RCC 7860 (cell line): ENCODE measurements around the gene ELFN1.

Experiments
- DNase-seq: peaks from one replicate; pipeline ENCODE4 v3.0.0-alpha.2; 2015; ENCODE audit warnings: low spot score
- FAIRE-seq: peaks from 2 replicates; lab custom pipeline; 2012; peaks lifted over from hg19 to GRCh38; lab: Jason Lieb, UNC

ELFN1 gene

GRCh38 chr7:1693419-1693990, 23.4 kb downstream of the ELFN1 start:
- FAIRE-seq (no peak), DNase-seq (no peak)

GRCh38 chr7:1693991-1694524, 24.0 kb downstream of the ELFN1 start:
- no peak for FAIRE-seq
- no peak for DNase-seq

- FAIRE-seq (no peak), DNase-seq (no peak)
Observed at GRCh38 chr7:1694611-1695511, 24.8 kb downstream of the ELFN1 start.

- FAIRE-seq (no peak), DNase-seq (no peak)
Observed at GRCh38 chr7:1695800-1696454, 25.9 kb downstream of the ELFN1 start.

GRCh38 chr7:1696671-1697498, 26.8 kb downstream of the ELFN1 start:
- FAIRE-seq: no peak
- no peak for DNase-seq

- no peak for DNase-seq
- no peak for FAIRE-seq
Observed at GRCh38 chr7:1697499-1698125, 27.5 kb downstream of the ELFN1 start.

GRCh38 chr7:1698201-1698600, 28.1 kb downstream of the ELFN1 start:
- no peak for DNase-seq
- no peak for FAIRE-seq

- DNase-seq: no peak
- no peak for FAIRE-seq
Observed at GRCh38 chr7:1698951-1699350, 28.9 kb downstream of the ELFN1 start.

GRCh38 chr7:1700086-1700485, 30.0 kb downstream of the ELFN1 start:
- DNase-seq: no peak
- FAIRE-seq: no peak

- FAIRE-seq (no peak), DNase-seq (no peak)
Observed at GRCh38 chr7:1700536-1701333, 30.7 kb downstream of the ELFN1 start.

GRCh38 chr7:1702652-1703051, 32.6 kb downstream of the ELFN1 start:
- DNase-seq (no peak), FAIRE-seq (no peak)

- no peak for FAIRE-seq
- DNase-seq: no peak
Observed at GRCh38 chr7:1703441-1703840, 33.4 kb downstream of the ELFN1 start.

- no peak for FAIRE-seq
- no peak for DNase-seq
Observed at GRCh38 chr7:1703871-1704810, 34.1 kb downstream of the ELFN1 start.

GRCh38 chr7:1704811-1705738, 35.0 kb downstream of the ELFN1 start:
- FAIRE-seq: no peak
- DNase-seq: no peak

- FAIRE-seq: no peak
- DNase-seq: no peak
Observed at GRCh38 chr7:1705856-1706255, 35.8 kb downstream of the ELFN1 start.

GRCh38 chr7:1706381-1706720, 36.3 kb downstream of the ELFN1 start:
- FAIRE-seq (no peak), DNase-seq (no peak)
